Fibroblast of skin of right biceps (primary cell): Measurements from ENCODE around the gene MARCHF3.
"Not testable (repeated sequence)": the region's sequence is repeated elsewhere in the genome, so short reads cannot be mapped to it uniquely, and the experiment has no call there.

Experiments used
- DNase-seq: peaks from one replicate; pipeline ENCODE4 v3.0.0-alpha.2; 2013

The MARCHF3 gene

DNA sequence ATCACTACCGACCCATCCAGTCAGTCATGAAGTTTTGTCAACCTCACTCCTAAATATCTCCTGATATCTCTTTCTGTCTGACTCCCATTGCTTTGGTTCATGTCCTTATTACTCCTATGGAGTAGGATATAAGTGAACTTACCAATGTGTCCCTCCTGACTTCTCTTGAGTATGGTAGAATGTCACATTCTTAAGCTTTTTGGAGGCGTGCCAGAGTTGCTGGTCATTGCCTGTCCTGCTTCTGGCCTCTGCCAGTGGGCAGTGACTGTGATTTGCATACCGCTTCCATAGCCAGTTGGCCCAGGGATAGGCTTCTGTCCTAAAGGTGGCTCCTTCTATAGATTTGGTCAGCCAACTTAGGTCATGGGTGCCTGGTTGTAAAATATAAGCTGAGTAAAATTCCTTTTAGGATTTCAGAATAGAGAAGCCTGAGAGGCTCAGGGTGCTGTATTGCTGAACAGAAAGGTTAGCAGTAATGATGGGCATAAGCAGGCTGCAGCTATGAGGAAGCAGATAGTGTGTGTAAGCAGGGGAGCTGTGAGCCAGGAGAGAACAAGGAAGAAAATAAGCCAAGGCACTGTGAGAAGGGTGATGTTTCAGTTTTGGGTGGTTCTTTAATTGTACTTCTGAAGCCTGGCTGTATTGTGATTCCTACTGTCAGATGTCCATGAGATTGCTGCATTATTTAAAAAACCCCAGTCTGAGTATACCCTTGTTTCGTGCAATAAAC lies 16.1 kb upstream of the MARCHF3 start:
- no peak for DNase-seq

DNA sequence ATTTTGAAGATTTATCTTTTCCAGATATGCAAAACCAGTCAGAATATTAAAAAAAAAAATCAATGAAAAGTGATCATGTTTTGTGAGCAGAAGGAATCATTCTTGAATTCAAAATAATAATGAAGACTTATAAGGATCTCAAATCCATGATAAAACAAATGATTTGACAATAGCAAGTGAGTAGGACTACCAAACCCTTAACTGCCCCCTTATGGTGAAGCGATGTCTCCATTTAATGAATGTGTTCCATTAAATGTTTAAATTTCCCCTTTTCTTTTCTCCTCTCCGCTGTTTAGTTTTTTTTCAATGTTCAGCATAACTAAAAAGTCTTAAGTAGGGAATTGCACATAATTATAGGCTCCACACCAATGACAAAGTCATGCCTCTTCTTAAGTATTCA lies 12.2 kb upstream of the MARCHF3 start:
- peak; percentile 9 for DNase-seq

DNA sequence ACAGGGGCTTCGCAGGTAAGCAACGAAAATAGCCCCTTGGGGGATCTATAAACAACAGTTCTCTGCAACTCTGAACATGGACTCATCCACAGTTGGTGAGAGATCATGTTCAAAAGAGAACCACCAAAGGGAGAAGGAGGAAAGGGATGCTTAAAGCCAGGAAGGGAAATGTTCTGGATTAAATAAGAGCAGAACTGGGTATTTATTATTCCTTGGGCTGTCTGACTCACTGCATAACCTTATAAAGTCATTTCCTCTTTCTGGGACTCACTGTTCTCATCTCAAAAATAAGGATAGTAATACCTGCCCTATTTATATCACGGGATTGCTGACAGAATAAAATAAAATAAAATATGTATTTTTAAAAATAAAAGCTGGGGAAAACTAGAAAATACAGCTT lies 11.2 kb upstream of the MARCHF3 start:
- peak; percentile 33 for DNase-seq

DNA sequence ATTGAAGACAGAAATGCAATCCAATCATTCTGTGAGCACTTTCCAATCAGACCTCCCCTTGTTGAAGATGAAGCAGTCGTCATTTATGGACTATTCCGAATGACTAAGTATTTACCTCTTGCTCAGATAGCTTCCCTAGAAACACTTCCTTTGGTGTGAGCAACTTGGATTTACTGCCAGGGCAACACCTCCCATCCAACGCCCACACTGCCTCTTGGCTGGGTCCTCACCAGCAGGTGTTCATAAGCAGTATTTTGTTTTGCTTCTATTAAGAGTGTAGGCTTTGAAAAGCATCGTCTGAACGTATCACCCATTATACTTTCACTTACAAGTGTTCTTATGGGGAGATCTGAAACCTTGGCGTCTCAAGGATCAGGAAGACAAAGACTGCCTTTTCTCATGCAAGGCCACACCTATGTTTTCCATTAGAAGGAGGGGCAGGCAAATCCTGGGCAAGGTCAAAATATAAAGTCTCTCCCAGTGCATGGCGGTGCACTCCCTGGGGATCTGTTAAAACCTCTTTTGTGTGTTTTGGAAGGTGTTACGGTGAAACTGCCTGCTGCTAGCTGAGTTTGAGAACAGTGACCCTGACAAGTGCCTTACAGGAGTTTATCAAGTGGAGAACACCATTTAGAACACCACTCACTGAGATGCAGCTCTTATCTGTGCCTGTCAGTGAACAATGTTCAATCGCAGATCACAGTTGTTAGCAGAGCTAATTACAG lies 10.6 kb upstream of the MARCHF3 start:
- peak; percentile 14 for DNase-seq

DNA sequence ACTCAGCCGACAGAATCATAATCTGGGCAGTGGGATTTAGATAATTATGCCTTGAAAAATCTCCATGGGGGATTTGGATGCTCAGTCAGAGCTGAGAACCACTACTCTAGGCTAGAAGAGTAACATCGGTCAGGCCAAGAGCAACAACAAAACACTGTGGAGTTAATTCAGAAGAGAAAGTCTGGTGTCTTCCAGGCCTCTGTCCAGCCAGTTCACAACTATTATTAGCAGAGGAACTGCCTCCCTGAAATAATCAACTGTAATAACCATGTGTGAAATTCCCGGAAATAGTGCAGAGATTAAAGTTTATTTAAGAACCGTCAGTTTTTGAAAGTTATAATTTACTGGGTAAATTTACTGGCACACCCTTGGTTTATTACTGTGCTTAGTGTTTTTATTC lies 8.2 kb upstream of the MARCHF3 start:
- no peak for DNase-seq

DNA sequence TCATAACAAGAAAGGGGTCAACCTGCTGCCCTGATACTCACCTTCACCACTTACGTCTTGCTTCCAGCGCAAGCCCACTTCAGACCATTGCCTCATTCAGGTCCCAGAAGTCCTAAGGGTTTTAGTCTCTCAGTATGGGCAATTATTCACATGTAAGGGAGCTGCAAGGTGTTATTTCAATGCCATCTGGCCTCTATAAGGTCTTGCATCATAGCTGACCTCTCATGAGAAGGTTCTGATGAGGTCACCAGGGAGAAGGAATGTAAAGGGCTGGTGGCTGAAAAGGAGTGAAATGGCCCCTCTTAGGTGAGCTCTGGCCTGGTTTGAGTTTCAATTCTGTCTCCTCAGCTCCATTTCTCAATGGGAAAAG lies 1.5 kb upstream of the MARCHF3 start:
- DNase-seq, result no peak

DNA sequence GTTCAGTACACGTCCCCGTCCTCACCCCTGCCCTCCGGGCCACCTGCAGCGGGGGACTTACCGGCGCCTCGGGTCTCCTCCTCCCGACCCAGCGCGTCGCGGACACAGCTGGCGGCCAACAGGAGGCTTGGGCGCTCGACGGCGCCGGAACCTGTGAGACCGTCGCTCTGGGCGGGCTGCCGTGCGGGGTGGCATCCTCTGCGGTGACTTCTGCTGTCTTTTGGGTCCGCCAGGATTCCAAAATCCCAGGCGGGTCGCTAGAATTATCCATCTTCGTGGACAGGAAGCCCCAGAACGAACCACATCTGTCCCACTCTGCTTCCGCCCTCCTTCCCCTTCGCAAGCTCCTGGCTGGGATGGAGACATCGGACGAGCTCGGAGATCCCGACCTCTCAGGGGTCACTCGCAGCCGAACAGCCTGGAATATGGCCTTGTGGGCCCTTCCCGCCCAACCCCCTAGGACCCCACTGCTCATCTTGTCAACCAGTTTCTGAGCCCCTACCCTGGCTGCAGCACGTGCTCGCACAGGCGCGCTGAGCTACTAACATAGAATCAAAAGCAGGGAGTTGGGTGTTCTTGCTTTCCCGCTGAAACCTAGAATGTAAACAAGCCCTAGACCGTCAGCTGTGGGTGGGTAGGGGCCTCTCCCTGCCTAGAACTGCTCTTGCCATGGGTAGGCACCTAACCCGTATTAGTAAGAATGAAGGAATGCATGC lies 947 bp upstream of the MARCHF3 start:
- DNase-seq, result no peak

DNA sequence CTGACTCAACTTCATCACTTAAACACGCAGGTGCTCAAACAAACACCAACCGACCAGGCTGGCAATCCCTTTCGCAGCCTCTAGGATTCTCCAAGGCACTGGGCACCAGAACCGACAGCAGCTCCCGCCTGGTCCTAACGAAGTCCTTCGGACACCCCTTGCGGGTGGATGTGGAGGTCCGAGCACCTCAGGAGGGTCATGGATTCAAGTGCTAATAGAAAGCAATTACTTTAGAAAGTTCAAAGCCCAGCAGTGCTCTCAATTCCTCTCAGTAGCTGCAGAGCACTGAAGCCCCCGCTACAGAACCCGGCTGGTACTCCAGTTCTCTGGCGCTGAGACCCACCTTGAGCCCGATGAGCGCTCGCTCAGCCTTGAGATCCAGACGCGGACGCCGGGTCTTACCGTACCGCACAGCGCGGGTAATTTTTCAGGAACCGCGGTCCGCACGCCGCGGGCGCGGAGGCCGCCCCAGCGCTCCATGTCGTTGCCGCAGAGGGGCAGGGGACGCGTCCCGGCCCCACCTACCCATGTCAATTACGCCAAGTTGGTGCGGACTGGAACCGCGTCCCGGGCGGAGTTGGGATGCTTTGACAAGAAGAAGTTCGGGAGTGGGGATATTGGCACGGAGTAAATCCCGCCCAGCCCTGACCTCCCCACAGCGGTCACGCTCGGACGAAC lies 638 bp downstream of the MARCHF3 start:
- no peak for DNase-seq

DNA sequence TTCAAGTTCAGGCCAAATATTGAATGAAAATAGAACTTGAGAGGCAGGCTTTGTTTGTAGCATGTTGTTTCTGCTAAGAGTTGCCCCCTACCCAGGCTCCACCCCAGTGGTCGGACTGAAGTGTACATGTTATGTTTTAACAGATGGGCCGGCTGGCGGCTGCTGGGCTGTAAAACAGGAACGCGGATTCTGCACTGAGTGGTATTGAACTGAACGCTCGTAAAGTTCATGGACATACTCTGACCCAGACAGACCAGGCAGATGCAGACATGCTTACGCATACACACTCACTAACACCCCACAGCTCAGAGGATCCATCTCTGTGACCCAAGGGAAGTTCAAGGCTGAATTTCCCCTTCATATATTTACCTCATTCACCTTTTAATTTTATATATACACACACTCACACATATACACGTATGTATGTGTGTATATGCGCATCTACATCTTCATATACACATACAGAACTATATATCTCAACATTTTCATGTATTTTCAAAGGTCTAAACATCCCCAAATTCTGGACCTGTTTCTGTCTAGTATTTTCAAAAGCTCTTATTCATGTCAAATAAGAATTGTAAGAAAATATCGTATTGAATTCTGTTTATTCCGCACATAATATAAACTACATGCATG lies 1.4 kb downstream of the MARCHF3 start:
- DNase-seq, result no peak

DNA sequence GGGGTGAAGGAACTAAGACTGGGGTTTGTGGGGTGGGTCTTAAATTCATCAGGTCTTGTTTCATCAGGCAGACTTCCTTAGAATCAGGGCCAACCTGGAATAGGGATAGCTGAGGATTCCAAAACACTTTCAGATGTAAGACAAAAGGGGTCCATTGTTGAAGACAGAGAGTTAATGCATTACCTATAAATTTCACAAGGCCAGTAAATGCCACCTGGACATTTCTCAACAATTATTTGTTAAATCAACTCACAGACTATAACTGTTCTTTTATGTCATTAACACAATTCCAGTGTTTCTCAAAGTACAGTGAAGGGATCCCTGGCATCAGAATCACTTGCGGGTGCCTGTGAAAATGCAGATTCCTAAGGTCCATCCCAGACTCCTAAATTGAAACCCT lies 2.8 kb downstream of the MARCHF3 start:
- DNase-seq, result no peak

DNA sequence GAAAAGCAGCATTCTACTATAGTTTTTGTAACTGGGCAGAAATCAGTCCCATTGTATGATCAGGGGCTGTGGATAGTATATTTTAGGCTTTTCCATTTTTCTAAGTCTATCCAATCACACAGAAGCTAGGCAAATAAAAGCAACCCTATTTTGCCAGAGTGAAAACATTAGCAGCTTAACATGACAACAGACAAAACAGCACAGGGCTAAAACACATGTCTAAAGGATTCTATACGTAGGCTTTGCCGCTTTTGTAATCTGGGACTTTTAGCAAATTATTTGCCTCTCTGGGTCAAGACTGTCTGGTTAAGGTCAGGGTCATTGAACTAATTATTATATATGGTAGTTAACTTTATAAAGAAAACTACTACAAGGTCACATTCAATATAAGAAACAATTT lies 4.2 kb downstream of the MARCHF3 start:
- DNase-seq, result no peak

DNA sequence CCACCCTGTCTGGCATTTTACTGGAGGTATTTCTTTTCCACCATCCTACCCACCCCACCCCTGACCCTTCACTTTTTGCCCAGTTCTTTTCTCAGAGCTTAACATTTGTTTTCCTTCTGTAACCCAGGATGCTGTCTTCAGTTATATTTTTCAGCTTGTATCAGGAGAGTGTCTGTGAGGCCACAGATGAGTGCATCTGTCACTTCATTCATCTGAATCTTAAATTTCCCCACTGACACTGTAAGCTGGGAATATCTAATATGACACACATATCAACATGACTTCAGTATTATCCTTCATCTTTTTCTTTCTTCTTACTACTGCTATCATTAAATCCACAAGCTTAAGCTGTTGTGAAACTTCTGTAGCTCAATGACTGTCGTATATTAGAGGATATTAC lies 4.9 kb downstream of the MARCHF3 start:
- DNase-seq, result no peak

DNA sequence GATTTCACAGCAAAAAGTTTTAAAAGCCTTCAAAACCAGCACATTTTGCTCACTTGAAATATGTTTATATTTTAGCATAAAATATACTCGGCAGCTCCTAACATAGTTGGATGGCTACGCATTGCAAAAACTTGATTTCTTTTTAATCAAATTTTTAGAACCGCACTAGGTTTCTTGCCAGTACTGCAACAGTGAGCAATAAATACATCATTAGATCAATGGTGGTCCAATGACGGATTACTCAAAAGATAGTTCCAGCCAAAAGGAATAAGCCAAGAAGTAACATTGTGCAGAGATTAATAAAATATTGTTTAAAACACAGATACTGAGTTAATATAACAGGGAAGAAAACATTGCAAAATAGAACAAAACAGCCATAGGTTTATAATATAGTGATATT lies 5.5 kb downstream of the MARCHF3 start:
- DNase-seq, result no peak

DNA sequence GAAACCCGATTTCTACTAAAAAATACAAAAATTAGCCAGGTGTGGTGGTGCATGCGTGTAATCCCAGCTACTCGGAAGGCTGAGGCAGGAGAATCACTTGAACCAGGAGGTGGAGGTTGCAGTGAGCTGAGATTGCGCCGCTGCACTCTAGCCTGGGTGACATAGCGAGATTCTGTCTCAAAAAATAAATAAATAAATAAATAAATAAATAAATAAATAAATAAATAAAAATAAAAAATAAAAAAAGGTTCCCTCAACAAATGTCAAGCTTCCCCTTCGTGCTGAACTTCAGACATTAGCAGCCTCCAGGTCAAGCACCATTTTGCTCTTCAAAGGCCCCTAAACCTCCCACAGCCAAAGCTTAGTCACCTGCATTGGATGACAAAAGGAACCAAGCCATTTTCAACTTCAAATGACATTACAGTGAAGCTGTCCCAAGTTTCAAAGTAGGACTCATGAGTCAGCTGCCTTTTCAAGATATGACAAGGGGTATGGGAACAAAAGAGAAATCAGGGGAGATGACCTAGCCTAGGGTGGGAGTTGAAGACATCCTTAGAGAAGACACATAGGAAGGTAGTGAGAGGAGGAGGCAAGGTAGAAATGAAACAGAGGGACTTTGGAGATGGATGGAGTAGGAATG lies 6.7 kb downstream of the MARCHF3 start:
- not testable (repeated sequence) for DNase-seq

DNA sequence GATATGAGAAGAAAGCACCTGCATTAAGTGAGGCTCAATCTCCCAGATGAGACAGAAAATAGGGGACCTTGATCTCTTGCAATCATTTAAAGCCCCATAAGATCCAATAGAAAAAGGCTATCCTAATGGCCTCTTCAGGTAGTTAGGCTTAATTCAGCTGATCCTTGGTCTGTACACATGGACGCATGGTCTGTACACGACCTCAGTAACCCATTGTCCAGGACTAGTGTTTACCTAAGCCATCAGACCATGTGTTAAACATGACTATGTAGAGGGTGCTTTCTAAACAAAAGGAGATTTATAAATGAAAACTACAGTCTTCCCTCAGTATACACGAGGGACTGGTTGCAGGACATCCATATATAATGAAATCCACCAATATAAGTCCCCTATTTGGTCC lies 7.5 kb downstream of the MARCHF3 start:
- no peak for DNase-seq

DNA sequence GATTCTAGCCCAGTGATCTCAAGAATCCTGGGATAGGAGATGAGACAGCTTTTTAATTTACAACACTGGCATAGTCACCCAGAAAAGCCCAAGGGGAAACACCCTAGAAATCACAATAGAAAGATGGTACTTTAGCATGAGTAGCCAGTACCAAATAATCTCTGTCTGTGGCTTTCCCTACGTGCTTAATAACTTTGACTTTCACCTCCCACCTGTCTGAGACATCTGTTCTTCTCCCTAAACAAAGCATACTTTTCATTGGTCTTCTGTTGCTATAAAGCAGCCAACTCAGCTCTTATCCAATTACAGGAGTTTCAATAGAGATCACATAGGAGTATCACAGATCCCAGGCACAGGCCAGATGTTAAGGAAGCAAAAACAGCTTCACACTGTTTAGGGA lies 10.4 kb downstream of the MARCHF3 start:
- no peak for DNase-seq

DNA sequence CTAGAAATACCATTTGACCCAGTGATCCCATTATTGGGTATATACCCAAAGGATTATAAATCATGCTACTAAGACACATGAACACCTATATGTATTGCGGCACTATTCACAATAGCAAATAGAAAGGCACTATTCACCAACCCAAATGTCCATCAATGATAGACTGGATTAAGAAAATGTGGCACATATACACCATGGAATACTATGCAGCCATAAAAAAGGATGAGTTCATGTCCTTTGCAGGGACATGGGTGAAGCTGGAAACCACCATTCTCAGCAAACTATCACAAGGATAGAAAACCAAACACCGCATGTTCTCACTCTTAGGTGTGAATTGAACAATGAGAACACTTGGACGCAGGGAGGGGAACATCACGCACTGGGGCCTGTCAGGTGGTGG lies 13.6 kb downstream of the MARCHF3 start:
- DNase-seq, result not testable (repeated sequence)

DNA sequence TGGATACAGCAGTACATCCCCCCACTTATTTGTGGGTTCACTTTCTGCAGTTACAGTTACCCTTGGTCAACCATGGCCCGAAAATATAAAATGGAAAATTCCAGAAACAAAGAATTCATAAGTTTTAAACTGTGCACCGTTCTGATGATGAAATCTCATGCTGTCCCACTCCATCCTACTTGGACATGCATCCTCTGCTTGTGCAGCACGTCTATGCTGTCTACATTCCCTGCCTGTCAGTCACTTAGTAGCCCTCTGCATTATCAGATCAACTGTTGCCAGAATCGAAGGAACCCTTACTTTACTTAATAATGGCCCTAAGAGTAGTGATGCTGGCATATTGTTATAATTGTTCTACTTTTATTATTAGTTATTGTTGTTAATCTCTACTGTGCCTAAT lies 14.6 kb downstream of the MARCHF3 start:
- no peak for DNase-seq

DNA sequence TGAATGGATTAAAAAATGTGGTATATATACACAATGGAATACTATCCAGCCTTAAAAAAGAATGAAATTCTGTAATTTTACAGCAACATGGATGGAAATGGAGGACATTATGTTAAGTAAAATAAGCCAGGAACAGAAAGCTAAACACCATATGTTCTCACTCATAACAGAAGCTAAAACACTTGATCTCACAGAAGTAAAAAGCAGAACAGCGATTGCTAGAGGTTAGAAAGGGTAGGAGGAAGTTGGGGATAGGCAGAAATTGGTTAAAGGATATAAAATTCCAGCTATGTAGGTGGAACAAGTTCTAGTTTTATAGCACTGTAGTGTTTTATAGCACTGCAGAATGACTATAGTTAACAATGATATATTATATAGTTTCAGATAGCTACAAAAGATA lies 15.8 kb downstream of the MARCHF3 start:
- no peak for DNase-seq

DNA sequence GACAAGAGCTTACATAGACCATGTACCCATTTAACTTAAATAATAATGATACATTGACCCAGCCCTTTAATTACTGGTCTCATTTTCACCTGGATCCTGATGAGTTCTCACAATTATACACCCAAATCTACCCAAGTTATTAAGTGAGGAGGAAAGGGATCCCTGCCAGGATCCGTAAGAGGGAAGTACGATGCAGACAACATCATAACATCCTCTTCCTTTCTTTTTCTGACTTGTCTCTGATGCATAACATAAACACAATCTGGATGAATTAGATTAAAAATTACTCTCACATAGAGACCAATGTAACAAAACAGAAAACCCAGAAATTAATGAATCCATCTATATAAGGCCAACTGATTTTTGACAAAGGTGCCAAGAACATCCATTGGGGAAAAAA lies 17.0 kb downstream of the MARCHF3 start:
- DNase-seq, result no peak

DNA sequence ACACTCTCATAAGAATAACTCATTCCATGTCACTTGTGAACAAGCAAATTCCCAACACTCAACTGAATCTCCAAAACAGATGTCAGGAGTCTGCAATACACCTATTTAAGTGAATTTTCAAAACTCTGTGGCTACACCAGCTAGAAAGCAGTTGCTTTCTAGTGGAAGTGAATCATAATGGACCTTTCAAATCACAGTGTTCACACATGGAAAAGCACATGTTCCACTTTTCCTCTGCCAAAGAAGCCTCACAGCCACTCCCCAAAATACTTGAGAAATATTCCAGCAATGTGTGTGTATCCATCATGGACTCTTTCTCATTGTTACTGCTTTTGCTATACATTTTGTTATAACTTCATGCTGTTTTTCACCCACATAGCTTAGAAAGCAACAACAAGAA lies 17.4 kb downstream of the MARCHF3 start:
- peak; percentile 74 for DNase-seq

DNA sequence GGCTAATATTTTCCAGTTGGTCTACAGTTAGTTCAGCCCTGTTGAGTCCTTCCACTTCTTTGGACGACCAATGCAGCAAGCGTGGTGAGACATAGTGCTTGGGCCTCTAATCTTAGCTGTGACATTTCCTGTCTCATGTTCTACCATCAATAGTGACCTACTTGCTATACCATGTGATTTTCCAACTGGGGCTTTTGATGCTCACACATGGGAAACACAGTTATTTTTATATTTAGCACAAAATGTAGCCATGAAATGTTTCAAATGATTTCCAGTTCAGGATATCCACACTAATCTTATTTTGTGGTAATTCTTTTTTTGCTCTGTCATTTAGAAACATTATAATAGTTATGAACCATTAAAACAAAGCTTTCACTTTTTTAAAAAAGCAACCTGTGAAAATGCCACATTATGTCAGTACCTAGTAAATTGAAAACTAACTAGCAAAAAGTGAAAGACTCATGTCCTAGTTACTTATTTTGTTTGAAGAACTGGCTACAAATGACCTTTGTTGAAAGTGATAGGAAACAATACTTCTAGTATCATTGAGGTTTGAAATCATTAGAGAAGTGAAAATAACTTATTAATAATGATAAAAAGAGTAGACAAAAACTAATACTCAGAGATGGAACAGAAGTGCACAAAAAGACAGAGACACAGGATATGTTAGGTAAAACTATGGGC lies 18.3 kb downstream of the MARCHF3 start:
- no peak for DNase-seq
